GM21576 (cell line): ENCODE measurements around the gene MRPS16.
A peak's percentile ranks its signal among the peaks of the same experiment; 100 is the strongest.
"Not testable (repeated sequence)": the region's sequence is repeated elsewhere in the genome, so short reads cannot be mapped to it uniquely, and the experiment has no call there.

ENCODE experiments used
- ATAC-seq: cut with Tn5 transposase; IDR thresholded peaks from one replicate; pipeline ENCODE4 v1.9.1; 2021; ENCODE audit warnings: mild to moderate bottlenecking, moderate library complexity; ENCODE audit not compliant: unreplicated experiment

MRPS16 gene

DNA sequence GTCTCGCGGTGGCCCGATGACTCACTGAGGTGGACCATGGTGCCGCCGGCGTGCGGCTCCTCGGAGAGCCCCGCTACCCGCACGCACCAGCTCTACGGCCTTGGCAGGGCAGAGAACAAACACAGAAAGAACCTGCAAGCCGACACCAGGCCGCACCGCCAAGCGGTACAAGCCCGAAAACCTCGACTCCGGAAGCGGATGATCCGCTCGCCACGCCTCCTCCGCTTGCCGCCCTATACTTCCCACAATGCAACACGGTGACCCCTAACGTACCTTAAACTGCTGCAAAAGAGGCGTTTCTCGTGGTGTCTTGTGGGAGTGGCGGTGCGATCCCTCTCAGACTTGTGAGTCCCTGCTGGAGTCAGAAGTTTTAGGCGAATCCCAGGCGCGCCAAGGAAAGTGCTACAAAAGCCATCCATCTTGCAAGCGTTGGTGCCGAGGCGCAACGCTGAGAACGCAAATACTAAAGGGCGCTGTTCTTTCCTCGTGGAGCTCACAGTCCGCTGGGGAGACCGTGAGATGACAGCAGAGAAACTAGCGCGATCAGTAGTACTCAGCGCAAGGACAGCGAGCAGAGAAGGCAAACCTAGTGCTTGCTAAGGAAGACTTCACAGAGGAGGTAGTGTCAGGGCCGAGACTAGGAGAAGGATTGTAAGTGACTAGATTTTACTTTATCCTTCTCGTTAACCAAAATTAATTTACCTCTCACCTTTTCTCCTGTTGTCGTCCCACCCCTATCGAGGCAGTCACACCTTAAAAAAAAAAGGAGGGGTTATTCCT, at the start of gene MRPS16:
TSS of gene MRPS16 (minus strand) at position 200 of the 780 bp plus-strand sequence. CDS start at position 38, 162 bp downstream.
- peak; percentile 71 for ATAC-seq

DNA sequence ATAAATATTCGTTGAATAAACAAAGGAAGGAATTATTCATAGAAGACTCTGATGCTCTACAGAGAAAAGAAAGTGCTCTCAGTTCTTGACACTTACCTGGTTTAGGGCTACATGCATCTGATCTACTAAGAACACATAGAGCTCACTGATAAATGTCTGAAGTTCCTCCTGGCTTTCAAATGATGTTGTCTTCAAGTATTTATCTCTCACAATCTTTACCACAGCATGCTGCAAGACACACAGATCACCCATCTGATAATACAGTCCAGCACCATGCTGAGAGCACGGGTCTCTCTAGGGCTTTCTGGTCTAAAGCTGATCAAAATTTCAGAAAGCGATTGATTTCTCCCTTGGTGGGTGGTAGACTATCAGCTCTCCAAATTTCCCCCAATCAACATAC, 44.5 kb upstream of the MRPS16 start:
- no peak for ATAC-seq

DNA sequence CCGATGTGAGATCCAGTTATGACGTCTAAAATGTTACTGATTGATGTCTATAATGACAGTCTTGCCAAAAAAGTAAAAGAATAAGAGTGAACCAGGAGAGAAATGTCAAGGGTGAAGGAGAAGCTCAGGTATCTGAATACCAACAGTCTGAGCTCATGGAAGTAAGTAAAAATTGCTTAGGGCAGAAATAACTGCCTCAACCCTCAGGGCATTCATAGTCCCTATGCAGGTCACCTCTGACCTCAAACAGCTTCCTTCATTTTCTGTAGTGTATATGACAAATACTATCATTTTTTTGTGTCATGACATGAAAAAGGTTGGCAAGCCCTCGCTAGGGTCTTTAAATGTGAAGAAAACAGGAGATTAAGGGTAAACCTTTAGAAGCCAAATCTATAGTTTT, 41.0 kb upstream of the MRPS16 start:
- ATAC-seq = no peak

DNA sequence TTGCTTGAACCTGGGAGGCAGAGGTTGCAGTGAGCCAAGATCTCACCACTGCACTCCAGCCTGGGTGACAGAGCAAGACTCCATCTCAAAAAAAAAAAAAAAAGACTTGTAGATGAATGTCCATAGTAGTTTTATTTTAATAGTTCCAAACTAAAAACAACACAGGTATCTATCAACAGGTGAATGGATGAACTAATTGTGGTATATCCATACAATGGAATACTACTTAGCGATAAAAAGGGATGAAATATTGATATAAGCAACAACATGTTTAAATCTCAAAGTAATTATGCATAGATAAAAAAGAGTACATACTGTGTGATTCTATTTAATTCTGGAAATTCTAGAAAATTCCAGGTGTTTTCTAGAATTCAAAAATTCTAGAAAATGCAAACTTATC, 37.5 kb upstream of the MRPS16 start:
- no peak for ATAC-seq

DNA sequence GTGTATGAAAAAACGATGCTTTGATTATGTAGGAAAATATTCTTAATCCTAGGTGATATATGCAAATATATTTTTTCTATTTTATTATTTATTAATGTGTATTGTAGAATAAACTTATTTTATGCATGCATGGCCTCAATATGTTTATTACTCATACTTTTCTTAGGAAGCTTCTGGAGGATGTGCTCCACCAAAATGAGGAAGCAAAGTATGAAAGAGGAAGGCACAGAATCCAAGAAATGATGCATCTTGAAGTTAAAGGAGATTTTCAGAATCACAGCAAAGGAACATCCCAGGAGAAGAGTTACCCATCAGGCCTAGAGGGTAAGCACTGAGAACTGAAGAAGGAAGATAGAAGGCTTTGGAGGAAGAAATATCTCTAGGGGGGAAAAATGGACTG, 35.0 kb upstream of the MRPS16 start:
- no peak for ATAC-seq

DNA sequence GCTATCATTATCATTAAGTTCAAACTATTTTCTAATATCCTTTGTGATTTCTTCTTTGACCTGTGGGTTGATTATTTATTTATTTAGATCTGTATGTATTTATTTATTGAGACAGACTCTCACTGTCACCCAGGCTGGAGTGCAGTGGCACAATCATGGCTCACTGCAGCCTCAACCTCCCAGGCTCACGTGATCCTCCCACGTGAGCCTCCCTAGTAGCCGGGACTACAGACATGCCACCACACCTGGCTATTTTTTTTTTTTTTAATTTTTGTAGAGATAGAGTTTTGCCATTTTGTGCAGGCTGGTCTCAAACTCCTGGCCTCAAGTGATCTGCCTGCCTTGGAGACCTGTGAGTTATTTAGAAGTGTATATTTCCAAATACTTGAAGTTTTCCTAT, 28.7 kb upstream of the MRPS16 start:
- ATAC-seq = no peak

DNA sequence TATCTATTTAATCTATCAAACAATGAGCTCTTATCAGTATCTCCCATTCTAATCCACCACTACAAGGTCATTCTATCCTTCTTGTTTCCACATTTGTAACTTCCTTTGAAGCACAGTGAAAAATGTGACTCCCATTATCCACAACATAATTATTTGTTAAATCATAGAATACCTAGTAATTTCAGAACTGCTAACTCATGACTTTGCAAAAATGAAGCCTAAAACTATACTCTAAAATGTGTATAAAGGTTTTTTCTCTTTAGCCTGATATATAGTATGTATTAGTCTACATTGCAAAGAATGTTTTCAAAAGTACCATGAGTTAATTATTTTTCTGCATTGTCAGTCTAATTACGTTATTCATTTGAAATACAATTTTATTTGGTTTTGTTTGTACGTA, 12.0 kb upstream of the MRPS16 start:
- no peak for ATAC-seq

DNA sequence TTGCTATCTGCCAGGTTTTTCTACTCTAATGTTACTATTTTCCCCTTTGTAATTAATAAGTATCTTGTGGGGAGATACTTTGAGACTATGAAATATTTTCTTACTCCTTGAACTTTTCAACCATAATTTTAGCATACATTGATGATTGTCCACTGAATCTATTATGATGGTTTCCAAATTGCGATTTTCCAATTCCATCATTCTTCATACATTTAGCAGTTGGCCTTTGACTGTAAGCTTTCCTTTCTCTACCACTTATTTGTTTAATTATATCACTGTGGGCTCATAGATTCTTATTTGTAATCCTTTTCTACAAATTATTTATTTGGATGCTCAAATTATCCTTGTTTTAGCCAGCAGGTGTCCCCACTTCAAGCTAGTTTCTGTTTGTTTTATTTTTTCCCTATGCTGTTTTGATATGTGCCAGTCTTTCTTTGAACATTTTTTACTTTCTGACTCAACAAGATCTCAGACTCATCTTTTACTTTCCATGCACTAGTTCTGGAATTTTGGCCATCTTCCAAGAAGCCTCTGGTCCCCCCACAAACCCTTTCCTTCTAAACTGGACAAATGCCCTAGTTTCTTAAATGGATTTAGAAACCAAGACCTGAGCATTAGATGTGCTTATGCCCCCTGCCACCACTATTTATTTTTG, 11.4 kb upstream of the MRPS16 start:
- ATAC-seq = no peak

DNA sequence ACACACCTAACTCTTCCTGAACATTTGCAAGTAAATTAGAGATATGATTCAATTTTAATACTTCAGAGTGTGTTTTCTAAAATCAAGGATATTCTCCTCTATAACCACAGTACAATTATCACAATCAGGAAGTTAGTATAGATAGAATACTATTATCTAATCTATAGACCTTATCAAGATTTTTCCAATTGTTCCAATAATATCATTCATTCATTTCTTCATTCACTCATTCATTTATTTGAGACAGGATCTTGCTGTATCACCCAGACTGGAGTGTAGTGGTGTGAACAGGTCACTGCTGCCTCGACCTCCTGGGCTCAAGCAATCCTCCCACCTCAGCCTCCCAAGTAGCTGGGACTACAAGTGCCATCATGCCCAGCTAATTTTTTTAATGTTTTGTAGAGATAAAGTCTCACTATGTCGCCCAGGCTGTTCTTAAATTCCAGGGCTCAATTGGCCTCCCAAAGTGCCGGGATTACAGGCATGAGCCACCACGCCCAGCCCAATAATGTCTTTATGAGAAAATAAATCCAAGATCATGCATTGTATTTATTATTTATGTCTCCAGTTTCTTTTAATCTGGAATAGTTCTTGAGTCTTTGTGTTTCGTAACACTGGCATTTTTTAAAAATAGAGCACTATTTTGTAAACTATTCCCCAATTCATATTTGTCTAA, 10.6 kb upstream of the MRPS16 start:
- no peak for ATAC-seq

DNA sequence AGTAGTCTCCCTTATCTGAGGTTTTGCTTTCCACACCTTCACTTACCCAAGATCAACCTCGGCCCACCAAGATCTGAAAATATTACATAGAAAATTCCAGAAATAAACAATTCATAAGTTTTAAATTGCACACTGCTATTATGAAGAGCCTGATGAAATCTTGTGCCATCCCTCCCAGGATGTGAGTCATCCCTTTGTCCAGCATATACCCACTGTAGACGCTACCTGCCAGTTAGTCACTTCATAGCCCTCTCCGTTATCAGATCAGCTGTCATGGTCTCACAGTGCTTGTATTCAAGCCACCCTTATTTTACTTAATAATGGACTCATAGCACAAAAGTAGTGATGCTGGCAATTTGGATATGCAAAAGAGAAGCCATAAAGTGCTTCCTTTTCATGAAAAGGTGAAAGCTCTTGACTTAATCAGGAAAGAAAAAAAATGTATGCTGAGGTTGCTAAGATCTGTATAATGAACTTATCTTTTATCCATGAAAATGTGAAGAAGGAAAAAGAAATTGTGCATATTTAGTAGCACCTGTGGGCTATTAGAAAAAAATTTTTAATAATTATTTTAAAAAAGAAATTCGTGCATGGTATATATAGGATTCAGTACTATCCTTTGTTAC, 9.8 kb upstream of the MRPS16 start:
- ATAC-seq = no peak

DNA sequence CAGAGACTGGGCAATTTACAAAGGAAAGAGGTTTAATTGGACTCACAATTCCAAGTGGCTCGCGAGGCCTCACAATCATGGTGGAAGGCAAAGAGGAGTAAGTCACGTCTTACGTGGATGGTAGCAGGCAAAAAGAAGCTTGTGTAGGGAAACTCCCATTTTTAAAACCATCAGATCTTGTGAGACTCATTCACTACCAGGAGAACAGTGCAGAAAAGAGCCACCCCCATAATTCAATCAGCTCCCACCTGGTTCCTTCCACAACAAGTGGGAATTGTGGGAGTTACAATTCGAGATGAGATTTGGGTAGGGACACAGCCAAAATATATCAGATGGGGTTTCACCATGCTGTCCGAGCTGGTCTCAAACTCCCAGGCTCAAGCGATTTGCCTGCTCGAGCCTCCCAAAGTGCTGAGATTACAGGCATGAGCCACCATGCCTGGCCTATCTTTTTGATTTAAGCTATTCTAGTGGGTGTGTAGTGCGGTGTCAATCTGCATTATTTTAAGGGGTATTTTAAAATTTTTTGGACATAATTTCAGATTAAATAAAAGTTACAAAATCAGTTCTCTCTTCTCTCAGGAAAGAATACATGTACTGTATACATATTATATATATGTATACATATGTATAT, 9.0 kb upstream of the MRPS16 start:
- ATAC-seq = no peak

DNA sequence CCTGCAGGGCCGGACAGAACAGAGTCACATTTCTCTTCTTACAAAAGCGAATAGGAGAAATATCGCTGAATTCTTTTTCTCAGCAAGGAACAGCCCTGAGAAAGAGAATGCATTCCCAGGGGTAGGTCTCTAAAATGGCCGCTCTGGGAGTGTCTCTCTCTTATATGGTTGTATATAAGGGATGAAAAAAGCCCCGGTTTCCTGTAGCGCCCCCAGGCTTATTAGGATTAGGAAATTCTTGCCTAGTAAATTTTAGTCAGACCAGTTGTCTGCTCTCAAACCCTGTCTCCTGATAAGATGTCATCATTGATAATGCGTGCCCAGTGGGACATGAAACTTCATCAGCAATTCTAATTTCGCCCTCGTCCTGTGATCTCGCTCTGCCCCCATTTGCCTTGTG, 6.2 kb upstream of the MRPS16 start:
- not testable (repeated sequence) for ATAC-seq

DNA sequence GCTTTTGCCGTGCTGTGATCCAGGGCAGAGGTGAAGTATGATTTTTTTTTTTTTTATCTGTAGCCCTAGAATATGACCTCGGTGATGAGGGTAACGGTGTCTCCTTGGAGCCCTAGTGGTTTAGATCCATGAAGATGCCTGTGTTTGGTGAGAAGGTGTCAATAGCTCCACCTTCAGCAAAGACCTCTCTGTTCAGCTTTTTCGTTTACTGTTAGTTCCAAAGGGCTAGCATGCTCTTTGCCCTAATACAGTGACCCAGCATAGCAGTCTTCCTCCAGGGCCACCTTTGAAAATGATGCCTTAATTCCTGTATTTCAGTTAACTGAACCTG, 746 bp upstream of the MRPS16 start:
- ATAC-seq = no peak

DNA sequence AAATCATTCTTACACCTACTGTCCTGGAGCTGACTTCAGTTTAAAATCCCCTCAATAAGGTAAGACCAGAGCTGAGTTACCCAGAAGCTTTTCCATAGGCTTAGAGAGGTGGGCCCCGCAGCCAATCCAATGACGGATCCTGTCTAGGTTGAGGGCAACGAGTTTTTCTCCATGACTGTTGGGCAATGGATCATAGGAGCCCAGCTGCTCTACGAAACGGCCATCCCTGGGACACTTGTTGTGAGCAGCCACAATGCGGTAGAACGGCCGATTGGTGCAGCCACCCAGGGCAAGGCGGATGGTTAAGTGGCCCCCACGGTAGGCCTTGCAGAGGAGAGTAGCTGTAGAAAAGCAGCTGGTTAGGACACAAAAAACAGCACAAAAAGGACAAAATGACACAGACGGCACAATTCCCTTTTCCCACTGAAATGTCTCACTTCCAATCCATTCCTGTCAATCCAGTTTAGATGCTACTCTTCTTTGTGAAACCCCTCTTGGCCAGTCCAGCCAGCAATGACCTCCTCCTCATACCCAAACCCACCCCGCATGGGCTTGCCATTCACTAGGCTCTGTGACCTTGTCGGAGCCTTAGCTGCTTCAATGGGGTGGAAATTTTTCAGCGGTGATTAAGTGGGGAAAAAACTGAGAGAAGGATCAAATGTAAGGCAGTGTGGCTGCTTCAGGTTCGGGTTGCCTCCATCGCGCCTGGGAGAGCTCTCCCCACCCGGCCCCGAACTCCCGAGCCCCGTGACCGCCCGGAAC, 580 bp downstream of the MRPS16 start:
- peak; percentile 35 for ATAC-seq

DNA sequence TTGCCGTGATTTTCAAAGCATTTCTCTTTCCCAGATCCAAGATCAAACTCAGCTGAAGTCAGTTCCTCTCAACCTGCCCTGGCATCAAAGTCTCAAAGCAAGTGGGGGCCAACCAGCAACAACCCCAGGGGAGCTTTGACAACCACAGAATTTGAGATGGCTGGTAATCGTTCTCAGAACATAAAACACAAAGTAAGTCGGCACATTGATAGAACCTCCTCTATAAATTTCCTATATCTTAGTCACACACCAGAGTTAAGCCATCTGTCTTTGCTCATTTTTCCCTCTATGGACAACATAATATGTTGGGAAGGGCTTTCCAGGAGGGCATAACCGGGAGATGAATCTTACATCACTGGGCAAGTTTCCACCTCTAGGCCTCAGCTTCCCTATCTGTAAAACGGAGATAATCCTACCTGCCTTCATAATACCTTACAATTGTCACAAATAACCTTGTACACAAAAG, 4.2 kb downstream of the MRPS16 start:
- no peak for ATAC-seq

DNA sequence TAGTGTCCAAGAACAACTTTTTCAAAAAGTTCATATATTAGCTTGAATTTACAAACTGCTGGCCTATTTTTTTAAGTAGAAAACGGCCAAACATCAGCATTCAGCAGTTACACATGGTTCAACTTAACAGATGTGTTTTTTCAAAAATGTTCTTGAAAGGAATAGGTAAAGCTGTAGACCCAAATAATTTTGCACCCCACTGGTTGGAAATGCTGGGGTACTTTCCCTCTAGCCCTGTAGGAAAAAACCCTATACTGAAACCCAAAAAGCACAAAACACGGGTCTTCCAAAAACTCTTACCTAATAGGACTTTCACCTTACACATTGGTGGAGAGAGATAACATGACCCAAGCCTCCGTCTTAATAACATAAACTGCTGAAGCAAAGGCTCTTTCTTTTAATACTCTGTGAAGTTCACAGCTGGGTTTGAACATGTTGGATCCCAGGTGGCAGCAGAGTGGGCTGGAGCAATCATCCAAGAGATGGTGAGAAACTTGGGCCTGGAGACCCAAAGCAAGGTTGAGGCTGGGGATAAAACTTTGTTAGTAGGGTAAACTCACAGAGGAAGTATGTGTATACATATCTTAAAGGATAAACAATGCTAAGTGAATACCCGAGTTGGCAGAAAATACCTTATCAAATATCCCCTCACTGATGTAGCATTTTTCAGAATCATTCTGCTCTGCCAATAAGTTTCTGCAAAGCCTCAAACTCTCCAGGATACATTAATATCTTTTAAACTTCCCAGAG, 4.8 kb downstream of the MRPS16 start:
- ATAC-seq = no peak

DNA sequence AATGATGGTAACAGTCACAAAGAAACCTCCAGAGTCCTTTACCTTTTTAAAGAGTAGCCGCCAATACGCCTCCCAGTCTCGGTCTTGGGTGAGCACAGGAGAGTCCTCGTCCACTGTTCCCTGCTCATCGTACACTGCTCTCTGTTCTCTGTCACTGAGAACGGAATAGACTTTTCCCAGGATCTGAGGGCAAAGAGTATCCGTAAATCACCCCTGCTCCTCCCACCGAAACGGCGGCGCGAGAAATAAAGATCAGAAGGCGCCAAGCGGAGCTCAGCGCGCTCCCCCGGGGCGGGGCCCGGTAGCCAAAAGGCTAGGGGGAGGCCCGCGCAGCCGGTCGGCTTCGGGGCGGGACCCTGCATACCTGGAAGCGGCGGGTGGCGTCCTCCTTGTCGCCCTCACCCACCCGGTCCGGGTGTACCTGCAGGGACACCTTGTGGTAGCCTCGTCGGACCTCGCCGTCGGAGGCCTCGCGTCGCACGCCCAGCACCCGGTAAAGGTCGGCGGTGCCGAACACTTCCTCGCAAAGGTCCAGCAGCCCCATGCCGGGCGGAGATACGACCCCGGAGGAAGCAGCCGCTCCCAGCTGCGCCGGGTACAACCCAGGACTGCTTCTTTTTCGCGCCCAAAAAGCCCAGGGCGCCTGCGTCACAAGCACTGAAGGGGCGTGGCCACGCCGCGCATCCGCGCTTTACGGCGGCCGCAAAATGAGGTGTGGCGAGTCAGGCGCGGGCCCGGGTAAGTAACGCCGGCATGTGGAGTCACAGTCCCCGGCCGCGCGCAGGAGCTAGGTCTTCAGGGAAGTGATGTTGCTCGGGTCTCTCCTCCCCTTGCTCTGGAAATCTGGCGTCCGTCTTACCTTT, 5.6 kb downstream of the MRPS16 start, which contains the start of gene DNAJC9:
TSS of gene DNAJC9 (minus strand) at position 610 of the 863 bp plus-strand sequence. CDS start at position 544, 66 bp downstream.
- ATAC-seq = peak; percentile 73

DNA sequence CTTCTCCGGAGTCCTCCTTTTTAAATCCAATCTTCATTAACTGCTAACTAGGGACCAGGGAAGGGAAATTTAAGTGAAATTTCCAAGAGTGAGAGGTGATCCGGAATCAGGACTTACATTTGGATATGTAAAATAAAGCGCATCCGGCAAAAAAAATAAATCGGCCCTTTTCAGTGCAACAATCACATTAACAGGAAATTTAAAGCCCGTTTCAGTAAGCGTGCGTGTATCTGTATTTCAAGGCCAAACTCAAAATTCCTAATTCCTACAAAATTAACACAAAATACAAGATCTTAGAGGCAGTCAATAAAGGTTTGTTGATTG, 6.2 kb downstream of the MRPS16 start:
- no peak for ATAC-seq
